ENCODE results near the gene ADPRS. TPM values are rescaled to one million over a fixed set of nuclear protein-coding genes. Genes with fewer than 3 reads are reported as not detected.

ADPRS gene
- total RNA-seq, 1 experiment from 2014 or later, result 26.5 TPM

DNA sequence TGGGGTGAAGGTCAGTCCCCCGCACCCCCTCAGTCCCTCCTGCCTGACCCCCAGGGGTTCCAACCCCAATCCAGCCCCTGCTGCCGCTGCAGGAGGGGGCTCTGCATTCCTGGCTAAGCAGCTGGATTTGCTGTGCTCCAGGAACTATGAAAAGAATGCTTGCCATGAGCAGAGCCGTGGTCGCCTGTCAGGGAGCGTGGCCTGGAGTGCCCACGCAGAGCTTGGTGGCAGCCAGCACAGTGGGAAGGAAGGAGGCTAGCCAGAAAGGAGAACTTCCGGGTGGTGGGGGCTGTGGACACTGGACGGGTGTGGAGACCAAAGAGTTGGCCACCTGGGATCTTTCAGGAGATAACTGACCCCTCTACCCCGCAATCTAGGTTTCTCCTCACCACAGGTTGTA, 30.8 kb downstream of the ADPRS start:
- Mint-ChIP-seq H3K9me3 (ENCODE audit: low read depth, unreplicated experiment) (no peaks in the 10 kb centered on the region), H3K27ac (ENCODE audit: unreplicated experiment) (no peak overlapping the region), H3K4me3 (ENCODE audit: low read depth, unreplicated experiment) (no peak overlapping the region), H3K4me1 (ENCODE audit: low read depth, unreplicated experiment) (no peaks in the 10 kb centered on the region), H3K27me3 (ENCODE audit: unreplicated experiment) (peaks cover 47% of the 10 kb centered on the region), H3K36me3 (ENCODE audit: insufficient read depth, unreplicated experiment) (no peaks in the 10 kb centered on the region)
- no TSS peak for BruUV-seq (replicated peaks)
- DNase-seq, result no peak
- CTCF ChIA-PET, result interaction anchor here (0.6 to 1.3 kb wide), 2 partner anchors 16 to 276 kb away, joined by 4 to 5 read pairs; no protein-coding TSS in a partner anchor
- intact Hi-C loops (cut with micrococcal nuclease; ENCODE audit: unreplicated experiment), result no loop called here
- TF ChIP-seq, protein P1, sequence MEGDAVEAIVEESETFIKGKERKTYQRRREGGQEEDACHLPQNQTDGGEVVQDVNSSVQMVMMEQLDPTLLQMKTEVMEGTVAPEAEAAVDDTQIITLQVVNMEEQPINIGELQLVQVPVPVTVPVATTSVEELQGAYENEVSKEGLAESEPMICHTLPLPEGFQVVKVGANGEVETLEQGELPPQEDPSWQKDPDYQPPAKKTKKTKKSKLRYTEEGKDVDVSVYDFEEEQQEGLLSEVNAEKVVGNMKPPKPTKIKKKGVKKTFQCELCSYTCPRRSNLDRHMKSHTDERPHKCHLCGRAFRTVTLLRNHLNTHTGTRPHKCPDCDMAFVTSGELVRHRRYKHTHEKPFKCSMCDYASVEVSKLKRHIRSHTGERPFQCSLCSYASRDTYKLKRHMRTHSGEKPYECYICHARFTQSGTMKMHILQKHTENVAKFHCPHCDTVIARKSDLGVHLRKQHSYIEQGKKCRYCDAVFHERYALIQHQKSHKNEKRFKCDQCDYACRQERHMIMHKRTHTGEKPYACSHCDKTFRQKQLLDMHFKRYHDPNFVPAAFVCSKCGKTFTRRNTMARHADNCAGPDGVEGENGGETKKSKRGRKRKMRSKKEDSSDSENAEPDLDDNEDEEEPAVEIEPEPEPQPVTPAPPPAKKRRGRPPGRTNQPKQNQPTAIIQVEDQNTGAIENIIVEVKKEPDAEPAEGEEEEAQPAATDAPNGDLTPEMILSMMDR (IDR thresholded peaks at IDR 0.05; ENCODE audit: unreplicated experiment), result no peak

DNA sequence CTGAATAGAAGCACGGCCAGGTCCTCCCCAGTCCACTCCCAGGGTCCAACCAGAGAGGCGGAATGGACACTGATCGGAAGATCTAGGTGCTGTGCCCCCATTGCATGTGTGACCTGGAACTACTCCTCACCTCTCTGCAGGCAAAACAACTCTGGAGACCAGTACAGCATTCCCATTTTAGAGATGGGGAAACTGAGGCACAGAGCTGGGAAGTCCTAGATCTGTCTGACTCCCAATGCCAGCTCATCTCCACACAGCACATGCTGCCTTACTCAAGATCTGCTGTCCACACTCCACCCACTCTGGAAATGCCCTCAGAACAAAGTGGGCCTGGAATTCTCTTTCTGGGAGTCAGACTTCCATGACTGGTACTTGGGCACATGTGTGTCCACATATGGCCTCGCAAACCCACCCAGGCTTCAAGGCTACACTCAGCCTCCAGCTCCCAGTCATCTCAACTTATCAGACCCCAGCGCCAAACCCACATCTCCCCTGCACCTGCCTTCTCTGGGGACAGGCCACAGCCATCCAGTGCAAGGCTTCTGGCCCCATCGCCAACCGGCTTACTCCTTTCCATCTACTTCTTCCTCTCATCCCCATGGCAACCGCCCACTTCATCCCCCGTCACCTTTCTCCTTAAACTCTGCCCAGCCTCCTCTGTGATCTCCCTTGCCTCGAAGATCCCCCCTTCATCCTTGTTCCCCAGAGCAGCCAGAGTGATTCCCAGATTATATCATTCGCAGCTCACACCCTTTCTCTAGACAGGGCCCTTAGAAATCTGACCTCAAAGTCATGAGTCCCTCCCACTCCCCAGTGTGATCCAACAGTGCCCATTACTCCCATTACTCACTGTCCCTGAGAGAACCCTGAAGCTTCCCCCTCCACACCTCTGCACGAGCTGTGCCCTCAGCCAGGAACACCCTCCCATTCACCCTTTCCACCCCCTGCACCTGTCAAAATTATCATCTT, 33.7 kb downstream of the ADPRS start:
- Mint-ChIP-seq H3K36me3 (ENCODE audit: insufficient read depth, unreplicated experiment) (no peaks in the 10 kb centered on the region), H3K27me3 (ENCODE audit: unreplicated experiment) (peaks cover 59% of the 10 kb centered on the region), H3K4me3 (ENCODE audit: low read depth, unreplicated experiment) (no peak overlapping the region), H3K27ac (ENCODE audit: unreplicated experiment) (no peak overlapping the region), H3K9me3 (ENCODE audit: low read depth, unreplicated experiment) (no peaks in the 10 kb centered on the region), H3K4me1 (ENCODE audit: low read depth, unreplicated experiment) (no peaks in the 10 kb centered on the region)
- no TSS peak for BruUV-seq (replicated peaks)
- DNase-seq, result no peak
- intact Hi-C loops (cut with micrococcal nuclease; ENCODE audit: unreplicated experiment), result no loop called here
- TF ChIP-seq, protein P1 (IDR thresholded peaks at IDR 0.05; ENCODE audit: unreplicated experiment), result no peak
- CTCF ChIA-PET, result interaction anchor here (0.9 kb wide), 1 partner anchor 16 kb away, joined by 3 read pairs; no protein-coding TSS in a partner anchor

DNA sequence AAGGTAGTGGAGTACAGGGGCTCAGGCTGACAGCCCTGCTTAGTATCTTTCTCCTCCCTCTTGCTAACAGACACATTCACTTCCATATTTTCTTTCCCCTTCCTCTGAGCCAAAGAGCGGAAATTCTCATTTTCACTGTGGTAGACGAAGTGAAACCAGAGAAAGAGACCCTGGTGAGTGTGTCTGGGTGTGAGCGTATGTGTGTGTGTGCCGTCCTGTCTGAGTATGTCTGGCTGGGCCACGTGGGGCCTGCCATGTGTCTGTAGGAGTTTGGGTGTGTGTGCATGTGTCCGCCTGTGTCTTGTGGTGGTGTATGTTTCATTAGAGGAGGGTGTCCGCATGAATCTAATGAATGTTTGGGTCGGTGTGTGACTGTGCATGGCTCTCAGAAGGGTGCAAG, 34.7 kb downstream of the ADPRS start:
- TF ChIP-seq, protein P1 (IDR thresholded peaks at IDR 0.05; ENCODE audit: unreplicated experiment), result no peak
- H3K9me3 Mint-ChIP-seq (ENCODE audit: low read depth, unreplicated experiment), result no peaks in the 10 kb centered on the region
- intact Hi-C loops (cut with micrococcal nuclease; ENCODE audit: unreplicated experiment), result no loop called here
- no peaks in the 10 kb centered on the region for H3K4me1 Mint-ChIP-seq (ENCODE audit: low read depth, unreplicated experiment)
- CTCF ChIA-PET, result no interaction called here
- no peak for DNase-seq
- H3K27ac Mint-ChIP-seq (ENCODE audit: unreplicated experiment), result no peak overlapping the region
- H3K4me3 Mint-ChIP-seq (ENCODE audit: low read depth, unreplicated experiment), result no peak overlapping the region
- no peaks in the 10 kb centered on the region for H3K36me3 Mint-ChIP-seq (ENCODE audit: insufficient read depth, unreplicated experiment)
- H3K27me3 Mint-ChIP-seq (ENCODE audit: unreplicated experiment), result peaks cover 53% of the 10 kb centered on the region
- no TSS peak for BruUV-seq (replicated peaks)

DNA sequence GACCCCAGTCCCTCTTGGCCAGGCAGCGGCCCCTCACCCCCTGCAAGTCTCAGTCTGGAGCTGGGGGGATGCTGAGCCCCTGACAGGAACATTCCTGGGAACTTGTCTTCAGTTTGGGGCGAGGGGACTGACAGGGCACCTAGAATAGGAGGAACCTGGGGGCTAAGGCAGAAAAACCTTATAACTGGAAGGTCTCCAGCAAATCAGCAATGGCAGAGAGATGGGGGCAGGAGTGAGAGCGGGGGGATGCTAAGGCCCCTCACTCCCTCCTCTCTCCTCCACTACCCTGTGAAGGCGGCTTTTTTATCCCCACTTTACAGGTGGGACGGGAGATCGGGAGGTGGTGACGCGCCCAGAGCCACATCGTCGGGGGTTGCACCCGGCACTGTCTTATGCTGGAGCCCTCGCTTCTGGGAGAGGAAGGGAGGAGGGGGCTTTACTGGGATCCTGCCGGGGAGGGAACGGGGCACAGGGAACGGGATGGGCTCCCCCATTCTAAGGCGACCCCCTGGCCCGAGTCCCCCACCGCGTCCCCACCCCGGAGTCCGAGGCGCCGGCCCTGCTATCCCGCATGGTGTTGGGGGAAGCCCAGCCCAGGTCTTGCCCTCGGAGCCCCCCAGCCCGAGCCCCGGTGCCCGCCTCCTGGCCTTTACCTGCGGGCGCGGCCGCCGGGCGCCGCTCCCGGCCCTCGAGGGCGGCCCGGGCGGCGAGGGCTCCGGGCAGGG, 35.9 kb downstream of the ADPRS start:
- DNase-seq, result no peak
- intact Hi-C loops (cut with micrococcal nuclease; ENCODE audit: unreplicated experiment), result no loop called here
- H3K27me3 Mint-ChIP-seq (ENCODE audit: unreplicated experiment), result peaks cover 53% of the 10 kb centered on the region
- H3K4me1 Mint-ChIP-seq (ENCODE audit: low read depth, unreplicated experiment), result no peaks in the 10 kb centered on the region
- H3K36me3 Mint-ChIP-seq (ENCODE audit: insufficient read depth, unreplicated experiment), result no peaks in the 10 kb centered on the region
- CTCF ChIA-PET, result no interaction called here
- H3K27ac Mint-ChIP-seq (ENCODE audit: unreplicated experiment), result no peak overlapping the region
- peak overlapping the region; percentile 41 for H3K4me3 Mint-ChIP-seq (ENCODE audit: low read depth, unreplicated experiment)
- no peaks in the 10 kb centered on the region for H3K9me3 Mint-ChIP-seq (ENCODE audit: low read depth, unreplicated experiment)
- TF ChIP-seq, protein P1 (IDR thresholded peaks at IDR 0.05; ENCODE audit: unreplicated experiment), result no peak
- no TSS peak for BruUV-seq (replicated peaks)

Measured in Calu3 (cell line).